Ishikawa (cell line): Measurements from ENCODE around the gene TBC1D1.

Experiments used
- EP300 ChIP-seq: IDR thresholded peaks from 2 replicates; pipeline ENCODE4 v1.6.1; 2012; ENCODE audit warnings: borderline replicate concordance
- NFIC ChIP-seq: IDR thresholded peaks from 2 replicates; pipeline ENCODE4 v1.6.1; 2012
- YY1 ChIP-seq: IDR thresholded peaks from 2 replicates; pipeline ENCODE4 v1.6.1; 2012; ENCODE audit warnings: low read depth

GRCh38 chr4:37868238-37868637, 22.6 kb upstream of the TBC1D1 start:
- TF ChIP-seq EP300 = no peak
- TF ChIP-seq NFIC = no peak
- no peak for TF ChIP-seq YY1
